Measurements from ENCODE around the gene NBEAL1.
A peak's percentile ranks its signal among the peaks of the same experiment; 100 is the strongest.
"Not testable (repeated sequence)": the region's sequence is repeated elsewhere in the genome, so short reads cannot be mapped to it uniquely, and the experiment has no call there.

NBEAL1 gene

GRCh38 chr2:203061346-203061745, 46.7 kb downstream of the NBEAL1 start:
- no peak for TF ChIP-seq POLR2A (IDR thresholded peaks at IDR 0.05; ENCODE audit: low read depth, low read length)
- no peak for DNase-seq (ENCODE audit: insufficient read length, low spot score)
- FAIRE-seq: no peak

- TF ChIP-seq POLR2A (IDR thresholded peaks at IDR 0.05; ENCODE audit: low read depth, low read length): no peak
- no peak for DNase-seq (ENCODE audit: insufficient read length, low spot score)
- FAIRE-seq: no peak
Measured at GRCh38 chr2:203062126-203062525, 47.5 kb downstream of the NBEAL1 start.

GRCh38 chr2:203066519-203067091, 51.9 kb downstream of the NBEAL1 start:
- not testable (repeated sequence) for DNase-seq (ENCODE audit: insufficient read length, low spot score); FAIRE-seq

GRCh38 chr2:203070701-203071100, 56.0 kb downstream of the NBEAL1 start:
- DNase-seq (ENCODE audit: insufficient read length, low spot score): no peak
- no peak for TF ChIP-seq POLR2A (IDR thresholded peaks at IDR 0.05; ENCODE audit: low read depth, low read length)
- FAIRE-seq: no peak

GRCh38 chr2:203071148-203071547, 56.5 kb downstream of the NBEAL1 start:
- no peak for TF ChIP-seq POLR2A (IDR thresholded peaks at IDR 0.05; ENCODE audit: low read depth, low read length)
- no peak for DNase-seq (ENCODE audit: insufficient read length, low spot score)
- no peak for FAIRE-seq

- no peak for TF ChIP-seq POLR2A (IDR thresholded peaks at IDR 0.05; ENCODE audit: low read depth, low read length)
- FAIRE-seq (no peak), DNase-seq (ENCODE audit: insufficient read length, low spot score) (no peak)
Measured at GRCh38 chr2:203072371-203072770, 57.7 kb downstream of the NBEAL1 start.

GRCh38 chr2:203077451-203077850, 62.8 kb downstream of the NBEAL1 start:
- FAIRE-seq (no peak), DNase-seq (ENCODE audit: insufficient read length, low spot score) (no peak)
- TF ChIP-seq POLR2A (IDR thresholded peaks at IDR 0.05; ENCODE audit: low read depth, low read length): no peak

GRCh38 chr2:203080447-203081045, 65.9 kb downstream of the NBEAL1 start:
- FAIRE-seq: peak; percentile 33
- no peak for TF ChIP-seq POLR2A (IDR thresholded peaks at IDR 0.05; ENCODE audit: low read depth, low read length)
- no peak for DNase-seq (ENCODE audit: insufficient read length, low spot score)

- TF ChIP-seq POLR2A (IDR thresholded peaks at IDR 0.05; ENCODE audit: low read depth, low read length): no peak
- FAIRE-seq: no peak
- DNase-seq (ENCODE audit: insufficient read length, low spot score): no peak
Measured at GRCh38 chr2:203083328-203083727, 68.7 kb downstream of the NBEAL1 start.

- FAIRE-seq; DNase-seq (ENCODE audit: insufficient read length, low spot score): not testable (repeated sequence)
Measured at GRCh38 chr2:203086381-203086780, 71.7 kb downstream of the NBEAL1 start.

GRCh38 chr2:203090721-203091120, 76.0 kb downstream of the NBEAL1 start:
- FAIRE-seq; DNase-seq (ENCODE audit: insufficient read length, low spot score): not testable (repeated sequence)

GRCh38 chr2:203097735-203098134, 83.1 kb downstream of the NBEAL1 start:
- peak; percentile 52 for FAIRE-seq
- DNase-seq (ENCODE audit: insufficient read length, low spot score): no peak
- no peak for TF ChIP-seq POLR2A (IDR thresholded peaks at IDR 0.05; ENCODE audit: low read depth, low read length)

- not testable (repeated sequence) for FAIRE-seq
Measured at GRCh38 chr2:203102357-203102756, 87.7 kb downstream of the NBEAL1 start.

GRCh38 chr2:203104273-203104672, 89.6 kb downstream of the NBEAL1 start:
- TF ChIP-seq POLR2A (IDR thresholded peaks at IDR 0.05; ENCODE audit: low read depth, low read length): no peak
- DNase-seq (ENCODE audit: insufficient read length, low spot score) (no peak), FAIRE-seq (no peak)

More at GRCh38 chr2:203102357-203102756, 87.7 kb downstream of the NBEAL1 start:
- DNase-seq (ENCODE audit: insufficient read length, low spot score): not testable (repeated sequence)

- peak; percentile 23 for FAIRE-seq
- no peak for TF ChIP-seq POLR2A (IDR thresholded peaks at IDR 0.05; ENCODE audit: low read depth, low read length)
- DNase-seq (ENCODE audit: insufficient read length, low spot score): no peak
Measured at GRCh38 chr2:203105996-203106395, 91.3 kb downstream of the NBEAL1 start.

GRCh38 chr2:203110496-203110895, 95.8 kb downstream of the NBEAL1 start:
- not testable (repeated sequence) for FAIRE-seq

More at GRCh38 chr2:203110496-203110895, 95.8 kb downstream of the NBEAL1 start:
- DNase-seq (ENCODE audit: insufficient read length, low spot score): not testable (repeated sequence)

Measured in H54 (cell line).